Stimulated activated CD4-positive, alpha-beta T cell treated with anti-CD3 and anti-CD28 coated beads, Interleukin-1b, Interleukin-23, amount 100 ng/mL, for 24 hours (primary cell): ENCODE measurements around the gene EDEM2.
"Not testable (repeated sequence)": the region's sequence is repeated elsewhere in the genome, so short reads cannot be mapped to it uniquely, and the experiment has no call there.

Experiments
- DNase-seq, 4 experiments: peaks; one replicate each; pipeline ENCODE4 v3.0.0-alpha.2; 2020; ENCODE audit warnings: low read depth in 4 of 4, low spot score in 1 of 4

EDEM2 gene

DNA sequence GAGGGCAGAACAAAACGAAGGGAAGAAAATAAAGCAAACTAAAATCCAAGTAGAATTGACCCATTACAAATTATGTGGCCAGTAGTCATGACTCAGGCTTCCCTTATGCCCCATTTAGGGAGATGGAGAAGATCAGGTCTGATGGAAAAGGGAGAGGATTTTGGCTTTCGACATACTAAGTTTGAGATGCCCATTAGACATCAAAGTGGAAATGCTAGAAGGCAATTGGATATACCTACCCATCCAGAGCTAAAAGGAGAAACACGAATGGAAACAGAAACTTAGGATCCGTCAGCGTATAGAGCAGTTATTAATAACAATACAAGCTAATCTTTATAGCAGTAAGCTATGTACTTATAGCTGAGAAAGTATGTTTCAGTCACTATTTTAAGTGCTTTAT is 59.3 kb downstream of the EDEM2 start:
- DNase-seq = no peak

DNA sequence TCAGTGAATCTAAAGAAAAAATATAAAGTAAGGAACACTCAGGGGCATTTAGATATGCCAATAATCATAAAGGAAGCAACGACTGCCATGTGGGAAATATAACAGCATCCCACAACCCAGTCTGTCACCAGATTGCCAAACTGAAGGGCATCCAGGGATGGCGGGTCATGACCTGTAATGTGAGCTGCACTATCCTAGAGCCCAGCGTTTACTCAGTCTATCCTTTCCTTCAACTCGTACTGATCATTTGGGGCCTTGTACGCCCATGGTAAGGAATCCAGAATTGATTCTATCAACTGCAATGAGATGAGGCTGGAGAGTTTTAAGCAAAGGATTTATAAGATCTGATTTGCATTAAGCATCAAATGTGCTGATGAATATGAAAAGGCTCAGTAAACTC is 59.8 kb downstream of the EDEM2 start:
- no peak for DNase-seq

DNA sequence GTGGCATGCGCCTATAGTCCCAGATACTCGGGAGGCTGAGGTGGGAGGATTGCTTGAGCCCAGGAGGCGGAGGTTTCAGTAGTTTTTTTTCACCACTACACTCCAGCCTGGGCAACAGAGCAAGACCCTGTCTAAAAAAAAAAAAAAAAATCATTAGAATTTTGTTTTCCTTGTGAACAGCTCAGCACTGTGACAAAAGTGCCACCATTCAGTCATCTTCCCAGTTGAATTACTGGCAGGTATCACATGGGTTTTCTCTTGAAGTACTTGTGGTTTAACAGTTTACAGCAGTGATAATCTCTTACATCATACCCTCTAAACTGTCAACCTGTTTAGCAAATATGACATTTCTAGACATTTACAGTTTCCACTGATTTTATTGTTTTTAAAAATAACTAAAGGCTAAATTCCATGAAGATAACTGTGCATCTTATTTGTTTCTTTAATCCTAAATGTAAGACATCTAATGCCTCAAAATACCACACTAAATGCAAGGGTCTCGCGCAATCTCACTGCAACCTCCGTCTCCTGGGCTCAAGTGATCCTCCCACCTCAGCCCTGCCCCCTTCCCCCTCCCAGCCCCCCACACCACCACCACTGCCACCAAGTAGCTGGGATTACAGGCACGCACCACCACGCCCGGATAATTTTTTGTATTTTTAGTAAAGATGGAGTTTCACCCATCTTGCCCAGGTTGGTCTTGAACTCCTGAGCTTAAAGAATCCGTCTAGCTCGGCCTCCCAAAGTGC is 61.5 kb downstream of the EDEM2 start:
- no peak for DNase-seq

DNA sequence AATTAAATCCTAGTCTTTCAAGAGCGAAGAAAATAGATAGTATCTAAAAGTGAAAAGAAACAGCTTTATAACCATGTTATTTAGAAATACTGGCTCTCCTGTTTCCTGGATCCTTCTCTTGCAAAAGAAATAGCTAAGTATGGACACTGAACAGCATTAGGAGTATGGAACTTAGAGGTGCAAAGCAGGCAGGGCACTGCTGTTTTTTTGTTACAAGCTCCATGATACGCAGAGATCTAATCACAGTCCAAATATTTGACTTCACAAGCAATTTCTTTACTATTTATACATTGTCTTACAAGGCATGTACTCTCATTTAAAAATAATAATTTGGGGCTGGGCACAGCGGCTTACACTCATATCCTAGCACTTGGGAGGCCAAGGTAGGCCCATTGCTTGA is 62.1 kb downstream of the EDEM2 start:
- no peak for DNase-seq

DNA sequence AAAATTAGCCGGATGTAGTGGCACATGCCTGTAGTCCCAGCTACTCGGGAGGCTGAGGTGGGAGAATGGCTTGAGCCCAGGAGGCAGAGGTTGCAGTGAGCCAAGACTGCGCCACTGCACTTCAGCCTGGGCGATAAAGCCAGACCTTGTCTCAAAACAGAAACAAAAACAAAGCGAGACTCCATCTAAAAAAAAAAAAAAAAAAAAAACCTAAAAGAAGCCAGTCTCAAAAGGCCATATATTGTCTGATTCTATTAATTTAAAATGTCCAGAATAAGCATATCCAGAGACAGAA is 66.8 kb downstream of the EDEM2 start:
- not testable (repeated sequence) for DNase-seq

DNA sequence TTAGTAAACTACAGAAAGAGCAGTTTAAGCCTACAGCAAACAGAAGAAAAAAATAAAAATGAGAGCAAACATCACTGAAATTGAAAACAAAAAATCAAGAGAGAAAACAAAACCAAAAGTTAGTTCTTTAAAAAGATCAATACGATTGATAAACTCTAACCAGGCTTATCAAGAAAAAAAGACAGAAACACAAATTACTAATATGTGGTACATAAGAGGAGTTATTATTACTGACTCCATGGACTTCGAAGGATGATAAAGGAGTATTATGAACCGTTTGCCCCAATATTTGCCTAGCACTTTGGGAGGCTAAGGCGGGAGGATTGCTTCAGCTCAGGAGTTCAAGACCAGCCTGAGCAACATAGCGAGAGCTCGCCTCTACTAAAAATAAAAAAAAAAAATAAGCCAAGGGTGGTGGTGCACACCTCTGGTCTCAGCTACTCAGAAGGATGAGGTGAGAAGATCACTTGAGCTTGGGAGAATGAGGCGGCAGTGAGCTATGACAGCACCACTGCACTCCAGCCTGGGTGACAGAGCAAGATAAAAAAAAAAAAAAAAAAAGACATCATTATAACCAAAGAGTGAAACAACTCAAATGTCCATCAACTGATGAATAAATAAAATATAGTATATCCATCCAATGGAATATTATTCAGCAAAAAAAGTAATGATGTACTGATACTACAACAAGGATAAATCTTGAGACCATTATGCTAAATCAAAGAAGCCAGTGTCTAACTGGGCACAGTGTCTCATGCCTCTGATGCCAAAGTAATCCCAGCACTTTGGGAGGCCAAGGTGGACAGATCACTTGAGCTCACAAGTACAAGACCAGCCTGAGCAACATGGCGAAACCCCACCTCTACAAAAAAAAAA is 67.4 kb downstream of the EDEM2 start:
- DNase-seq = no peak

DNA sequence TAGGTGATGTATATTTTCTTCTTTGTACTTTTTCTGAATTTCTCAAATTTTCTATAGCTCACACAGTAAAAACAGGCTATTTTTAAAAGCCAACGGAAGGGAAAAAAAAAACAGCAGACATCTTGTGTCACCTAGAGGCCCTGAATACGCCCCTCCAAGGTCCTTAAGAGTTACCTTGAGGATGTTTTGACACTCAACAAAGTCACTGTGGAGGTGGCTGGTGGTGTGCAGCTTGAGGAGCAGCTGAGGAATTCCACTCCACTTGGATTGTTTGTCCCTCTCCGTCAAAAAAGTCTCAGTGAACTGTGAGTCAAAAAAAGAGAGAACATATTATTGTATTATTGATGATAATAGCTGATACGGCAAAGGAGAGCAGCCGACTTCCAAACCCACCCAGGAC is 69.3 kb downstream of the EDEM2 start:
- no peak for DNase-seq

DNA sequence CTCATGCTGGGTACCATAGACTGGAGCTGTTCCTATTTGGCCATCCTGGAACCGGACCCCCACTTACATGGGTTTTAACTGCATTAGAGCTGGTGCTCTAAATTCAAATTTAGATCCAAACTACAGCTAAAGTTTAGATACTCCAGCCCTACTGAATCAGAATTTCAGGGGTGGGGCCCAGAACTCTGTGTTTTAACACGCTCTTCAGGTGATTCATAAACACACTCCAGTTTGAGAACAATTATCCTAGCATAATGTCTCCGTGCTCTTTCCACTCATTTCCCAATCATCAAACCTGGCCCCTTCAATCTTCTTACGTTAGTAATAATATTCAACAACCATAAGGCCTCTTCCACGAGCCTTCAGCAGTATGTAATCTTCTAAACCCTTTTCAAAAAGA is 69.8 kb downstream of the EDEM2 start:
- DNase-seq = no peak

DNA sequence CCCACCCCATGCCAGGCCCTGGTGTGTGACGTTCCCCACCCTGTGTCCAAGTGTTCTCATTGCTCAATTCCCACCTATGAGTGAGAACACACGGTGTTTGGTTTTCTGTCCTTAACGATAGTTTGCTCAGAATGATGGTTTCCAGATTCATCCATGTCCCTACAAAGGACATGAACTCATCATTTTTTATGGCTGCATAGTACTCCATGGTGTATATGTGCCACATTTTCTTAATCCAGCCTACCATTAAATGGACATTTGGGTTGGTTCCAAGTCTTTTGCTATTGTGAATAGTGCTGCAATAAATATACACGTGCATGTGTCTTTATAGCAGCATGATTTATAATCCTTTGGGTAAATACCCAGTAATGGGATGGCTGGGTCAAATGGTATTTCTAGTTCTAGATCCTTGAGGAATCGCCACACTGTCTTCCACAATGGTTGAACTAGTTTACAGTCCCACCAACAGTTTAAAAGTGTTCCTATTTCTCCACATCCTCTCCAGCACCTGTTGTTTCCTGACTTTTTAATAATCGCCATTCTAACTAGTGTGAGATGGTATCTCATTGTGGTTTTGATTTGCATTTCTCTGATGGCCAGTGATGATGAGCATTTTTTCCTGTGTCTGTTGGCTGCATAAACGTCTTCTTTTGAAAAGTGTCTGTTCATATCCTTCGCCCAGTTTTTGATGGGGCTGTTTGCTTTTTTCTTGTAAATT is 75.5 kb downstream of the EDEM2 start:
- DNase-seq = not testable (repeated sequence)

DNA sequence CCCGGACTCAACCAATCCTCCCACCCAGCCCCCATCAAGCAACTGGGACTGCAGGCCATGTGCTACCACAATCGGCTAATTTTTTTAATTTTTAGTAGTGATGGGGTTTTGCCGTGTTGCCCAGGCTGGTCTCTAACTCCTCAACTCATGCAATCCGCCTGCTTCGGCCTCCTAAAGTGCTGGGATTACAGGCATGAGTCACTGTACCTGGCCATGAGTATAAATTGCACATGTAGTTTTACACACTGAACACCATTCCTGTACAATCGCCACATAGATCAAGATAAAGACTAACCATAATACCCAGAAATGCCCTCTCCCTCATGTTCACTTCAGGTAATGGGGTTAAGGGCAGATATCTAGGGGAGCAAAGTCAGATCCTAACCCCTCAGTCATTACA is 80.9 kb downstream of the EDEM2 start:
- DNase-seq = no peak
